Prostate gland (tissue), 2 donors: ENCODE results near the gene CCDC88B. TPM values are rescaled to one million over a fixed set of nuclear protein-coding genes. Genes with fewer than 3 reads are reported as not detected.

Experiments used
- DNase-seq: peaks from one replicate; pipeline ENCODE4 v3.0.0-alpha.2; 2019; ENCODE audit warnings: low spot score
- H3K27ac ChIP-seq, 2 donors: fragments of 200-600 bp; sonication (generic); 2 replicates each; pipeline ENCODE4 v1.5.1; 2017 to 2019
- H3K27me3 ChIP-seq: fragments of 200-600 bp; sonication (generic); replicated peaks from 2 replicates; pipeline ENCODE4 v1.5.1; 2019; ENCODE audit not compliant: insufficient read depth
- H3K36me3 ChIP-seq, 2 donors: fragments of 200-600 bp; sonication (generic); 1 replicate in 1 of 2; 2 replicates in 1 of 2; pipeline versions ENCODE4 v1.5.1 to v1.8.1; 2017 to 2019
- H3K4me1 ChIP-seq: fragments of 200-600 bp; sonication (generic); replicated peaks from 2 replicates; pipeline ENCODE4 v1.5.1; 2019
- H3K4me3 ChIP-seq, 2 donors: fragments of 200-600 bp; sonication (generic); 2 replicates each; pipeline ENCODE4 v1.5.1; 2017 to 2019
- H3K9me3 ChIP-seq: fragments of 200-600 bp; sonication (generic); 2 replicates; pipeline ENCODE4 v1.5.1; 2017
- CTCF ChIP-seq, 4 experiments: fragments of 200-600 bp in 2 of 4; fragments of 450-650 bp in 2 of 4; sonication (generic) in 2 of 4; IDR thresholded peaks; 1 replicate in 3 of 4; 2 replicates in 1 of 4; pipeline ENCODE4 v1.5.1; 2016 to 2019; ENCODE audit warnings: antibody characterized with exemption in 4 of 4, mild to moderate bottlenecking in 2 of 4, moderate library complexity in 2 of 4
- POLR2A ChIP-seq: fragments of 450-650 bp; IDR thresholded peaks from one replicate; pipeline ENCODE4 v1.6.1; 2016; ENCODE audit warnings: antibody characterized with exemption, mild to moderate bottlenecking
- POLR2AphosphoS5 ChIP-seq: sonication (generic); formaldehyde crosslinking; IDR thresholded peaks from one replicate; pipeline ENCODE4 v1.6.1; 2017; ENCODE audit warnings: antibody characterized with exemption
- WGBS: methylation state at CpG from one replicate; pipeline ENCODE4 v1.1.5; 2018; 5-methylcytosine and 5-hydroxymethylcytosine counted together
- intact Hi-C: fragments of 100-400 bp; cut with DNase I; formaldehyde crosslinking; loops from one replicate; pipeline ENCODE4 v1.14.2; 2022
- total RNA-seq, 2 donors: library from RNA; depleted of rRNA; stranded (reverse); fragments of >200 nt; gene quantifications; one replicate each; pipeline ENCODE4 v1.1.0, GENCODE V29; 2016

The CCDC88B gene
- total RNA-seq, 2 donors from 2014 or later, result 3.0 to 10.0 TPM

GRCh38 chr11:64372802-64373597 lies 33.0 kb downstream of the CCDC88B start:
- no peak for DNase-seq
- no peaks in the 10 kb centered on the region for H3K9me3 ChIP-seq
- 64% methylated on average over 18 of the region's 18 CpGs for WGBS
- intact Hi-C loops, result no loop called here
- TF ChIP-seq POLR2AphosphoS5 (no peak), POLR2A (no peak), CTCF (IDR thresholded peaks at IDR 0.05) (no peak)
- no peak overlapping the region for H3K4me3 ChIP-seq
- H3K36me3 ChIP-seq, result peaks cover 0 to 9% of the 10 kb centered on the region in 2 donors
- no peaks in the 10 kb centered on the region for H3K27me3 ChIP-seq
- no peak overlapping the region for H3K27ac ChIP-seq
- no peaks in the 10 kb centered on the region for H3K4me1 ChIP-seq

- Histone ChIP-seq H3K36me3 (peaks cover 0 to 3% of the 10 kb centered on the region in 2 donors), H3K4me3 (no peak overlapping the region), H3K27me3 (no peaks in the 10 kb centered on the region), H3K9me3 (no peaks in the 10 kb centered on the region), H3K4me1 (peaks cover under 1% of the 10 kb centered on the region), H3K27ac (no peak overlapping the region)
- DNase-seq, result no peak
- 63% methylated on average over 5 of the region's 5 CpGs for WGBS
- TF ChIP-seq CTCF (IDR thresholded peaks at IDR 0.05), result no peak
- TF ChIP-seq POLR2A, result no peak
- no peak for TF ChIP-seq POLR2AphosphoS5
- intact Hi-C loops, result no loop called here
These were observed 33.6 kb downstream of the CCDC88B start for GRCh38 chr11:64373598-64373974.

- H3K27ac ChIP-seq, result no peak overlapping the region
- TF ChIP-seq POLR2A (no peak), CTCF (IDR thresholded peaks at IDR 0.05) (no peak), POLR2AphosphoS5 (no peak)
- H3K27me3 ChIP-seq, result no peaks in the 10 kb centered on the region
- no peak overlapping the region for H3K4me3 ChIP-seq
- peaks cover 6% of the 10 kb centered on the region for H3K4me1 ChIP-seq
- WGBS, result 94% methylated on average over 7 of the region's 7 CpGs
- H3K9me3 ChIP-seq, result no peaks in the 10 kb centered on the region
- DNase-seq, result no peak
- H3K36me3 ChIP-seq, result no peaks in the 10 kb centered on the region
- intact Hi-C loops, result no loop called here
These were observed 36.1 kb downstream of the CCDC88B start for GRCh38 chr11:64376071-64376470.

- H3K27ac ChIP-seq, result peak overlapping the region; percentile 41 to 75
- WGBS, result 8% methylated on average over 14 of the region's 14 CpGs
These were observed 38.4 kb downstream of the CCDC88B start for GRCh38 chr11:64378335-64378880.

More at GRCh38 chr11:64378335-64378880, 38.4 kb downstream of the CCDC88B start:
- DNase-seq, result peak; percentile 88
- H3K36me3 ChIP-seq, result no peaks in the 10 kb centered on the region
- H3K27me3 ChIP-seq, result no peaks in the 10 kb centered on the region
- H3K9me3 ChIP-seq, result no peaks in the 10 kb centered on the region
- no peak overlapping the region for H3K4me3 ChIP-seq
- peaks cover 6% of the 10 kb centered on the region for H3K4me1 ChIP-seq
- intact Hi-C loops, result no loop called here
- TF ChIP-seq POLR2A, result no peak
- peak; percentile 98 for TF ChIP-seq POLR2AphosphoS5
- TF ChIP-seq CTCF (IDR thresholded peaks at IDR 0.05), result peak in 1 of 4 experiments; percentile 18
